T1000 (cell line): ENCODE results near the gene JMJD4.

Experiments used
- DNase-seq: peaks from one replicate; lab custom pipeline; 2025; ENCODE audit warnings: mixed read lengths; lab: John Stamatoyannopoulos, UW

JMJD4 gene

DNA sequence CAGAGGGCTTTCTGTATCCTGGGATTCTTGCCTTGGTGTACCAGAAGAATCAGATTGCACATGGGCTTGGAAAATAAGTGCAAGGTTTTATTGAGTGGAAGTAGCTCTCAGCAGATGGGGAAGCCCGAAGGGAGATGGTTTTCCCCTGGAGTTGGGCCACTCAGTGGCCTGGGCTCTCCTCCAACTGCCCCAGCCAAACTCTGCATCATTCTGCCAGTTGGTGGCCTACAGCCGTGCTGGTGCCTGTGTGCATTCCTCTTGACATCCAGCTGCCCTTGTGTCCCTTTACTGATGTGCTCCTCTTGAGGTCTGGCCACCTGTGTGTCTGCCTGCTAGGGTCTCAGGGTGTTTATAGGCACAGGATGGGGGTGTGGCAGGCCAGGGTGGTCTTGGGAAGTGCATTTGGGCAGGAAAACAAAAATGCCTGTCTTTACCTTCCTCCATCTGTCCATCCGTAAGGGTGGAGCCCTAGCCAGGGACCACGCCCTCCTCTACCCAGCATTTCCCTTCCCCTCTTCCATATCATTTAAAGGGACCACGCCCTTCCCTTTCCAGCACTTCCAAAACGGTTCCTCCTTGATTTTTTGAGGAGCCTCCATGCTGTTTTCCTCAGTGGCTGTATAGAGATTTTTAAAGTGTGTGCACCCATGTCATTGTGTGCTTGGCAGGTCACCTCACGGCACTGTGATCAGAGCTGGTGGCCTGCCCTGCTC is 19.1 kb upstream of the JMJD4 start:
- no peak for DNase-seq

DNA sequence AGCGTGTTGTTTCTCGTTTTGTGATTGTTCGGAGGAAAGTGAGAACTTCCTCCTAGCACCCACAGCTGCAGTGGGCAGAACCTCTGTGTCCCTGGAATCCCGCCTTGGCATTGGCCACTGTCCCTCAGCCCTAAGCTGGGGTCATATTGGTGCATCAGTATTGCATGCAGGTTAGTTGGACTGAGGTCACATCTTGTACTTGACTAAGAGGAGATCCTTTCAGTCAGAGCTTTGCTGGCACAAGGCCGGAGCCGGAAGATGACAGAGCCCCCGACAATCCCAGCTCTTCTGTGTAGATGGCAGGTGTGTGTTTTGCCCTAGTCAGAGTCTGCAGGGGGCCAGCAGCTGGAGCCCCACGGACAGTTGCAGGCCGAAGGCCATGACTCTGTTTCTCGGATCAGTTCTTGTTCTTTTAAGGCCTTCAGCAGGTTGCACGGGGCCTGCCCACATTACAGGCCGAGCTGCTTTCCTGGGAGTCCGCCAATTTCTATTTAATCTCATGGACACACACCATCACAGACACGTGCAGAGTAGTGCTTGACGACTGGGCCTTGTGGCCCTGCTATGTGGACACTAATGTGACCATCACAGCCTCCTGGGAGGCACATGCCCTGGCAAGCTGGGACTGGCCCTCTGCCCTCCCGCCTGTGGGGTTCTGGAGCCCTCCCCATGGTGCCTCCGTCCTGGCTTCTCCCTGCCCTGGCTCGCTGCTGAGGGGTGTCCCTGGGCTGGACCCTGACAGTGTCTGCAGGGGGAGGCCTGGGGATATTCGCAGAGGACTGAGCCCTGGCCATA is 15.0 kb upstream of the JMJD4 start:
- DNase-seq, result no peak

DNA sequence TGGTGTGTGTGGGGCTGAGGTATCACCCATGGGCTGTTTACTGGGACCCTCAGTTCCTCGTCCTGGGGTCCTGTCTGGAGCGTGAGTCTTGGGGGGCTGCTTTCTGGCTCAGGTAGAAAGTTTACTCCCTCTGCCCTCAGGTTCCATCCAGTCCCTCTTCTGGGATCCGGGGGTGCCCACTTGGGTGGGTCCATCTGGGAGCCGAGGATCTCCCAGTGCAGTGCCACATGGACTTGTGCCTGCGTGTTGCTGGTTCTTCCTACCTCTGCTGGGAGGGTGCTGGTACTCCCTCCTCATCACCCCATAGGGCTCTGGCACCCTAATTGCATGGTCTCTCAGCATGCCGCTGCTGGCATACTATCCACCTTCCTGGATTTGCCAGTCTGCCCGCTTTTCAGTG is 14.1 kb upstream of the JMJD4 start:
- DNase-seq, result no peak

DNA sequence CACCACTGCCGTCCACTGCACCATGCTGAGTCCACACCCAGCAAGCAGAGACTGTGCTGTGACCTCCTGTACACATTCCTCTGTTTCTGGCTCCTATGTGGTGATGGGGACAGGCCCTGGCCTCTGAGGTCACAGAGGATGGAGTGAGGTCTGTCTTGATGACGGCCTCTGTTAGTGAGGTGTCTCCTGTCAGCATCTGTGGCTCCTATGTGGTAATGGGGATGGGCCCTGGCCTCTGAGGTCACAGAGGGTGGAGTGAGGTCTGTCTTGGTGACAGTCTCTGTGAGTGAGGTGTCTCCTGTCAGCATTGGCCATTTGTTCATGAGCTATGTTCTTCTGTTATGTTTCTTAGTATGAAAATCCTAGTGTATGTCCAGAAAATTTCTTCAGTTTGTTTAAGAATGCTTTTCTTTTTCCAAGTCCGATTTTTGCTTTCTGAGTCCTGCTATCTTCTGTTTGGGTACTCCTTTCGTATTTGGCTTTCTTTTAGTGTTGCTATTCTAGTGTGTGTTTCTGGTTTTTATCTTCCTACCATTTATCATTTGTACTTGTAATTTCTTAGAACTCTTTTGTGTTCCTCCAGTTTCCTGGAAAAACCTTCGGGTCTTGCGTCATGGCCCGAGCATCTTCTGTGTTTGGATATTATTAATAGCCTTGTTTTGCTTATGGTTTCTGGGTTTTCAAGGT is 13.5 kb upstream of the JMJD4 start:
- no peak for DNase-seq

DNA sequence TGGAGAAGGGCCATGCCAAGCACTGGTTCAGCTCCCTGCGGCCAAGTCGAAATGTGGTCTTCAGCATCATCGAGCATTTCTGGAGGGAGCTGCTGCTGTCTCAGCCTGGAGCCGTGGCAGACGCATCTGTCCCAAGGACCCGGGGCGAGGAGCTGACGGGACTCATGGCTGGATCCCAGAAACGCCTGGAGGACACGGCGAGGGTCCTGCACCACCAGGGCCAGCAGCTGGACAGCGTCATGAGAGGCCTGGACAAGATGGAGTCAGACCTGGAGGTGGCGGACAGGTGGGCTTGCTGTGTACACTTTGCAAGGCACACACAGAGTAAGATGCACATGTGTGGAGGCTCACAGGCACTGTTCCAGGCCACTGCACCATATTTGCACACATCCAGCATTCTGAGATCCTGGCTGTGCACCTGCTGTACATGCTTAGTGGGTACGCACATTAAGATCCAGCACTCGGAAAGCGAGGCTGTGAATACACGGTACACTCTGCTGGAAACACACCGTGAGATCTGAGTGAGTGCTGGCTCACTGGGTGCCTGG is 12.9 kb upstream of the JMJD4 start:
- DNase-seq, result no peak

DNA sequence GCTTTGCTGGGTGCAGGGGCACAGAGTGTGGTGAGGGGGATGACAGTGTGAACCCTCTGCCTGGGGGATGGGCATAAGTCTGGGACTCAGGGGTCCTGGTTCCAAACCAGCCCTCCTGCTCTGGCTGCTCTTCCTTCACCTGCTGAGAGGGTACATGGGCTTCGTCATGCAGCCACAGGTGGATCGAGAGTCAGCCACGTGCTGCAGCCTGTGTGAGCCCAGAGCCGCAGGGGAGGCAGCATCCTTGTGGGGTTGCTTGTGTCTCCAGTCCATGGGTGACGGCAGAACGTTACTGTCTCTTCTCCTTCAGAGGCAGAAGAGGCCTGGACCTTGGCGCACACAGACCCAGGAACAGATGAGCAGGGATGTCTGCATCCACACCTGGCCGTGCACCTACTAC is 12.3 kb upstream of the JMJD4 start:
- no peak for DNase-seq

DNA sequence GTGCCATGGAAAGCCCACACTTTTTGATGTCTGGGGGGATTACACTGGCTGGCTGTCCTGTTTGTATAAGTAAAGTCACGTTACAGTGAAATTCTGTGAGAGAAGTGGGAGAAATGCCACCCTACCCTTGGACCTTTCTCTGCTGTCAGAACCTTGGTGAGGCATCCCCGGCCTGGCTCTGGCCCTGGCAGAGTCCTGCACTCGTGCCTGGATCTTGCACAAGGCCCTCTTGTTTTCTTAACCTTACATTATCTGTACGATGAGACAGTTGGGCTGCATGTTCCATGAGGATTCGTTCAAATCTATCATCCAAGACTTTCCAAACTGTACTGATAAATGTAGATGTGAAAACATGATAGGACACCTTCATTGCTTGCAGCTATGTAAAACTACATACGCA is 11.6 kb upstream of the JMJD4 start:
- no peak for DNase-seq

DNA sequence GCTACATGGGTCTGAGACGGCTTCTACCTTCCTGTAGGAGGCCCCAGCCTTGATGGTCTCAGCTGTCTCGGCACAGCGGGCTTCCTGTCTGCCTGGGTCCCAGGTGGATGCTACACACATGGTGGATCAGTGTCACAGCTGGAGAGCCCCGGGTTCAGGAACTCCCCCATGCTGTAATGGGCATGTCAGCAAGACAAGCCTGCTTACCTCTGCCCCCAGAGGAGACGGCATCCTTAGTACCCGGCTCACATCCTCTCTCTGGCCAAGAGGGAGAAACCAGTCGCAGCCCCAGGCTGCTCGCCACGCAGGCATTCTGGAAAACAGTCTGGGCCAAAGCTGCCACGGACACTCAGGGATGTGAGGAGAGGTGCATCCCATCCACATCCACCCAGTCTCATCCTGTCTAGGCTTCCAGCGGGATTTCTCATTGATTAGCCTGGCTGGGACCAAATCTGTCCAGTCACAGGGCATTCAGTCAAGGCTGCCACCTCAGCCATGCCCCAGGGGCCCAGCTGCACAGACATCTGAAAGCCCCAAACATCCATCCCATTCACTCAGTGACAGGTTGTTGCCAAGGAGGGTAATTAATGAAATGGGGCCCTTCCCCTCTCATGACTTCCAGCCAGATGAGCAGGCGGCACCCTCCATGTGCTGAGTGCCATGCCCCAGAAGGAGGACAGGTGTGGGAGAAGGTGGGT is 10.6 kb upstream of the JMJD4 start:
- no peak for DNase-seq

DNA sequence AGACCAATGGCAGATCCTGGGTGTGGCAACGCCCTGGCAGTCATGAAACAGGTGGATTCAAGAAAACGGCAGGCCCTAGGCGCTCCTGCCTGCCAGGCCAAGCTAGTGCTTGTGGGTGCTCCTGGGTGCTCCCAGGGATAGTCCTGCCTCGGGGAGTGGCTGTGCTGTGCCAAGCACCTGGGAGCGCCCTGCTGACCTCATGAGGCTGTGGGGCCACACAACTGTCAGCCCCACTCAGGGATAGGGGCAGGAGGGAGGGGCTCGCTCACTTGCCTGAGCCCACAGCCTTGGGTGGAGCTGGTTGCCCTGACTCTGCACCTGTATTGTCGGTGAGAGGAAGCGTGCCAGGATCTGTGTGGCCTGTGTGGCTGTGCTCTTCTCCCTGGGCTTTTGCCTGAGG is 9.6 kb upstream of the JMJD4 start:
- DNase-seq, result no peak

DNA sequence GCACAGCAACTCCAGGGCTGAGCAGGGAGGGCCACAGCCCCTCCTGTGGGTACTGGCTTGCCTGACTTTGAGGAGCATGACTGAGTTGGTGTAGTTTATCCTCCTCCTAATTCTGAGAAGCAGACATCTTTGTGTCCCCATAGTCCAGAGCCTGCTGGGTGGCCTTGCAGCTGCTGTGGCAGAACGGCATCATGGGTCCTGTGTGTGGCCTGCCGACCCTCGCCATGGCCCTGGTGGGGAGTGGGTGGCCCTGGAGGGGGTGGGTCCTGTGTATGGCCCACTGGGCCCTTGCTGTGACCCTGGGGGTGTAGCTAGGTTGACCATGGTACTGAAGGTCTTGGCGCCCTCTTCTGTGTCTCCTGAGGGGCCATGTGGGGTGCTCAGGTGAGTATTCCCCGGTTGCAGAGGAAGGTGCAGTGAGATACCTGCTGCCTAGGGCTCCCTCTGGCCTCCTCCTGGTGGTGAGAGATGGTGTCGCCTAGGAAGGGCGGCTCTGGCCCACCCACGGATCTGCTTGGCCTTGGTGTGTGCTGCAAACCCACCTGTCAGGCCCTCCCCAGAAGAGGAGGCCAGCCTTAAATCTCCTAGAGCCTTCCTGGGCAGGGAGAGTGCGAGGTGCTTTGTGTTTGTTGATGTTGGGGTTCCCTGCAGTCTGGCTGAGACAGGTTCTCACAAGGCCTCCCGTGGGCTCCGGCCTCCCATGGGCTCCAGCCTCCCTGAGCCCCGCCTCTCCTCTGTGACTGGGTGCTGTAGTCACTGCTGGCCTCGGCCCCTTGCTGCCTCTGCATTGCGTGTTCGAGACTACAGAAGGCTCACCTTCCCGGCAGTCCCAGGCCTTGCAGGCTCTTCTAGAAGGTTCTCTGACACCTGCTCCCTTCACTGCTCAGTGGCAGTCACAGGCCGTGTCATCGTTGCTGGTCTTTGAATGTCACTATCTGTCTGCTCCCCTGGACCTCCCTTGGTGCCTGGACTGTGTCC is 7.9 kb upstream of the JMJD4 start:
- DNase-seq, result no peak

DNA sequence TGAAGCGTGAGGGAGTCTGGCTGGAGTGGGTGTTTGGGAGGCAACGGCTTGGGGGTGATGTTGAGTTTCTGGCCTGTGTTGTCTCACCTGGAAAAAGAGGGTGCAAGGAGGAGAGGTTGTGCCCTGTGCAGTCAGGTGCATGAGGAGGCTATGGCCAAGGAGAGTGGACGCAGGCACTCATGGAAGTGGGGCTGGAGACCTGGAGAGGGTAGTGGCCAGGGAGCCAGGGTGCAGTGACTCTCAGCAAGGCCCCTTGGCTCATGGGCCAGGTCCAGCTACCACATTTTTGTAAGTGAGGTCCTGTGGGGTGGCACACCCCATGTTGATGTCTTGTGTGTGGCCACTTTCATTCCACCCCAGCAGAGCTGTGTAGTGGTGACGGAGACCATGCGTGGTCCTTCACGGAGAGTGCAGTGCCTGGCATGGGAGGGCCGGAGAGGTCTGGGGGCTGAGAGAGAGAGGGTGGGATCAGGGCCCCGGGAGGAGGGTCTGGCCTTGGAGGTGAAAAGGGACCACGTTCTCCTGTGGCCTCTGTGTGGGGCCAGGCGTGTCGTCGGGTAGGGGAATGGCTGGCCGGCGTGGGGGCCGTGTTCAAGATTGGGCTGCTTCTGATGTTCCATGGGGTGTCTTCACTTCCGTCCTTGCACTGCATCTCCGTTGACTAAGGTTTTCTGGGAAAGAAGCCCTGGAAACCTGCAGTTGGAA is 6.2 kb upstream of the JMJD4 start:
- DNase-seq, result no peak

DNA sequence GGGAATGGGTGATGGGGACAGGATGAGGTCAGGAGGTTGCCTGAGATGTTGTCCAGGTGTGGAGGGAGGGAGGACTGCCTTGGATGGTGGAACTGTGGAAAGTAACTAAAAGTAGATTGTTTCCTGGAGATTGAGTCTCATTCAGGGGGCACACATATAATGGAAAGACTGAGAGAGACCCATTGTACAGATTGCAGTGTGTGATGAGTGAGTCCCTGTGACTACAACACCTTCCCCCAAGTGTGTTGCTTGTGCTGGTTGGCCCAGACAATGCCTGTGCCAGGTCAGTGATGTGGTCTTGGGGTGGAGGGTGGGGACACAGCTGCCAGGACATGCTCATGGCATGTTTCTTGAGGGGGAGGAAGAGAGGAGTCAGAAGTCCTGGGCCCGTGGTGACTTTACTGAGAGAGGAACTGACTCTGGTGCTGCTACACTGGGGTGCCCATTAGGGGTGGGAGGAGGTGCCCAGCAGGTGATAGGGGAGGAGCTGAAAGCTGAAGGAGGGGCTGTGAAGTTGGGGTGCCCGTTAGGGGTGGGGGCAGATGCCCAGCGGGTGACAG is 5.4 kb upstream of the JMJD4 start:
- no peak for DNase-seq

DNA sequence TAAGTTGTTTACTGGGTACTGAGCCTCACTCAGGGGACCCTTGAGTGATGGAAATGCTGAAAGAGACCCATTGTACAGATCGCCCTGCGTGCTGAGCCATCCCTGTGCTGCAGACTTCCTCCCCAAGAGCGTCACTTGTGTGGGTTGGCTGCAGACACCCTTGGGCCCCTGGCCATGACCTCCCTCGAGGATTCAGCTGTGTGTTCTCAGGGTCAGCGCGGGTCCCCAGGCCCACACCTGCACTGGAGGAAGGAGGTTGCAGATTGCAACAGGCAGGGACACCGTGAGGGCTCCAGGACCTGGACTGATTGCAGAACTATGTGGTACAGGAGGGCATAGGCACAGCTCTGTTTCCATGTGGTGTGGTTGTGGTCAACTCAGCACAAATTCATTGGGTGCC is 4.5 kb upstream of the JMJD4 start:
- DNase-seq, result no peak

DNA sequence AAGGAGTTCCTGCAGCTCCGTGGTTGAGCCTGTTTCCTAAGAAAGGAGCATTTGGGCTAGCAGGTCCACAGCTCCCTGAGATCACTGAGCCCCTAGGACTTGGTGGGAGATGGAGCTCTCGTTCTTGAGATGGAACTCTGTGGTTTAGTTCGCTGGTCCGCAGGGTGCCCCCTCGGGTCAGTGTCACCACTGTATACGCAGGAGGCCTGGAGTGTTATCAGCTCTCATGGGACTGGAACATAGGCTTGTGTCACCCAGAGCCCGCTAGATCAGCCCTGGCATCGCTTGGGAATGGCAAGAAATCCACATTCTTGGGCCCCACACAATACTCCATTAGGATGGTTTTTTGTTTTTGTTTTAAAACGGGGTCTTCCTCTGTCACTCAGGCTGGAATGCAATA is 3.7 kb upstream of the JMJD4 start:
- DNase-seq, result no peak

DNA sequence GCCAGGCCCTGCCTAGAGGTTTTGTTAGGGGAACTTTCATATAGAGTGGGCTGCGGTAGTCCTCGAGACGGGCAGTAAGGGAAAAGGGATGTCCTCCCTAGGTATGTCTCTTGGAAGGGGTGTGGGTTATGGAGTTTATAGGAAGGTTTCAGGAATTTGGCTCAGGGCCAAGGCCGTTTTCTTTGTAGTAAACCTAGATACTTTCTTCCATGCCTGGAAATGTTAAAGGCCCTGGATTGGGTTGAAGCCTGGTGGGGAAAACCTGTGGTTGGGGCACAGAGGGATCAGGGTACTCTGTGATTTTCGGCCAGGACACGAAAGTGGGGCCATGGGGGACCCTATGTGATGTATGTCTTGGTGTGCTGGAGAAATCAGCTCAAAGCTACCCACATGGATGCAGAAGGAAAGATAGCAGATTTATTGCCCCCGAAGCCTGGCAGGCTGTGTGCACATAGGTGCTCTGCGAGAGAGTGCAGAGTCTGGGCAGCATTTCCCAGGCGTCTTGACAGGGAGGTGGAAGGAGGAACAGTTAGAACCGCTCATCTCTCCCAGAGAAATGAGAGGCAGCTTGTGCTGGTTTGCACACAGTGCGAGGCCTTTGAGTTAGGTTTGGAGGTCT is 1.8 kb upstream of the JMJD4 start:
- no peak for DNase-seq

DNA sequence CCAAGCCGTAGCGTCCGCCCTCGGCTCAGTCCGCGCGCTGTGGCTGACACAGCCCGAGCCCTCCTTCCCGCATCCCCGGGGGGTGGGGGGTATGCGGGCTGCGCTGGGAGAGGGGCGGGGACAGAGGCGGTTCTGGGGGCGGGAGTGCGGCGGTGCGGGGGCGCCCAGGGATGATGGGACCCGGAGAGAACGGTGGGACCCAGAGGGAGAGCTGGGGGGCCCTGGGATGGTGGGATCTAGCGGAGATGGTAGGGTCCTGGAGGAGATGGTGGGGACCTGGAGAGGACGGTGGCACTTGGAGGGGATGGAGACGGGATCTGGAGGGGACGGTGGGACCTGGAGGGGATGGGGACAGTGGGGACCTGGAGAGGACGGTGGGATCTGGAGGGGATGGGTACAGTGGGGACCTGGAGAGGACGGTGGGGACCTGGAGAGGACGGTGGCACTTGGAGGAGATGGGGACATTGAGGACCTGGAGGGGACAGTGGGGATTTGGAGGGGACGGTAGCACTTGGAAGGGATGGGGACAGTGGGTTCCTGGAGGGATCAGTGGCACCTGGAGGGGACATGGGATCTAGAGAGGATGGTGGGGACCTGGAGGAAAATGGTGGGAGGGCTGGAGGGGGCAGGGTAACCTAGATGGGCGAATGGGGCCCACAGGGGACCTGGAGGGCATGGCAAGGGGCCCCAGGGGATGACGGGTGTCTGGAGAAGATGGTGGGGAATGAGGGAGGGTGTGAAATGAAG is 610 bp upstream of the JMJD4 start:
- DNase-seq, result no peak

DNA sequence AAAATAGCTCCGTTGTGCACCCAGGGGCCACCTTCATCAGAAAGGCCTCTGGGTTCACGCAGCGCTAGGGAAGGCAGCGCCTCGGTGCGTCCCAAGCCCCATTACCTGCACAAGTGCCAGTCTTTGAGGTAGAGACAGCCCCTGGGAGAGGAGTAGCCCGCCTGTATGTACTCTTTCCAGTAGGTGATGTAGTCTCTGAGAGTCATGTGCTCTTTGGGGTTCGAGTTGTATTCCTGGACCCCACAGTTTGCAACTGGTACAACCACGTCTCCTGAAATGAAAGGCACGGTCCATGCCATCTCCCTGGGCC is 601 bp downstream of the JMJD4 start:
- DNase-seq, result no peak

DNA sequence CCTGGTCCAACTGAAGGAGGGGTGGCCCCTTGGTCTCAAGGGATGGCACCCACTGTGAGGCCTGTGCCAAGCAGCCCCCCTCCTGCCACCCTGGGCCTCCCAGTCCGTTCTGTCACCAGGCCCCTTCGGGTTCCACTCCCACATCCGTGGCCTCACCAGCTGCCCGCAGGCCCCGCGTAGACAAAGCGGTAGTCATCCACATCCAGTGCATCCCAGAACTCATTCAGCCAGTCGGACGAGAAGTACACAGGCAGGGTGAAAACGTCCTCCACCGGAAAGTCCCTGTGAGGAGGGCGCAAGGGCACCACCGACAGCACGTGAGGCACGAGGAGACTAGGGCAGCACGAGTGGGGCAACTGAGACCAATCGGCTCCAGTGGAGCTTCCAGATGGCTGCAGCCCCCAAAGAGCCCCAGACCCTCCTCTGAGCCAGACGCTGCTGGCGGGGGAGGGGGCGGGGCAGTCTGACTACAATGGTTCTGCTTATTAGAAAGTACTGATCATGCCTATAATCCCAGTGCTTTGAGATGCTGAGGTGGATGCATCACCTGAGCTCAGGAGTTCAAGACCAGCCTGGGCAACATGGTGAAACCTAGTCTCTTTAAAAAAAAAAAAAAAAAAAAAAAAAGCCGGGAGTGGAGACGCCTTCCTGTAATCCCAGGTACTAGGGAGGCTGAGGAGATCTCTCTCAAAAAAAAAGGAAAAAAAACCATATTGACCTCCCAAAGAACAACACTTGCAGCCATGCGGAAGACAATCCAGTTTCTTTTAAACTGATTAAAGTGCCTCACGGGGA is 1.2 kb downstream of the JMJD4 start:
- no peak for DNase-seq
